SH-SY5Y (cell line): ENCODE measurements around the gene KRT80.

Experiments used
- GATA2 ChIP-seq: IDR thresholded peaks from 2 replicates; pipeline ENCODE4 v1.6.1; 2011; ENCODE audit warnings: mild to moderate bottlenecking, low read depth, low read length
- GATA3 ChIP-seq: IDR thresholded peaks from 2 replicates; pipeline ENCODE4 v1.6.1; 2011; ENCODE audit warnings: low read depth, mild to moderate bottlenecking, low read length, moderate library complexity

DNA sequence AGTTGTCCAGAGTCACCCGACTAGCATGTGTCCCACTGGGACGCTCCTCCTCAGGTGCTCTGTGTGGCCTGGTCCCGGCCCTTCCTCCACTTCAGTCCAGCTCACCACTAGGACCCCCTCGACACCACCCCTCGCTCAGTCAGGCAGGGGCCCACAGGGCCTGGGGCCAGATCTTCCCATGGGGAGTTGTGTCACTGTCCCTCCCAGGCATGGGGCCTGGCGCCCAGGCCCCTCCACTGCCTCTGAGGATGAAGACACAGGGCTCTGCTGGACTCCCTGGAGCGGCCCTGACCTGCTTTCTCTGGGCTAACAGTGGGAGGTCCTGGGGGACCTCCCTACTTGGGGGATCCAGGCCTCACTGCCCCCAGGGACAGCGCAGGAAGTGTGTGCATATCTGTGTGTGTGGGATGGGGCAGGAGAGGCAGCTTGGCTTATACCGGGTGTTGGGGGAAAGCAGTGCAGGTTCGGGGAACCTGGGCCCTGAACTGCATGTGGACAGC is 43.8 kb downstream of the KRT80 start:
- TF ChIP-seq GATA2 (no peak), GATA3 (no peak)
